BJ (cell line): ENCODE measurements around the gene PDS5B. TPM values are rescaled to one million over a fixed set of nuclear protein-coding genes. Genes with fewer than 3 reads are reported as not detected.
A peak's percentile ranks its signal among the peaks of the same experiment; 100 is the strongest.

Experiments
- CTCF ChIA-PET: fragments of 350-600 bp; formaldehyde crosslinking; extraction: SDS; loops from one replicate; lab custom pipeline; 2021; ENCODE audit warnings: antibody characterized with exemption, inconsistent platforms; lab: Yijun Ruan, JAX
- POLR2A ChIA-PET: fragments of 300-600 bp; sonication (Branson Sonifier 250); formaldehyde crosslinking; extraction: SDS; loops from one replicate; lab custom pipeline; 2021; ENCODE audit warnings: antibody characterized with exemption; lab: Charles Lee
- DNase-seq: peaks from one replicate; pipeline ENCODE4 v3.0.0-alpha.2; 2011; ENCODE audit warnings: low read depth
- H3K27me3 ChIP-seq: 2 replicates; pipeline ENCODE4 v1.6.0; 2011; ENCODE audit warnings: low read length; ENCODE audit not compliant: control insufficient read depth, insufficient read depth
- H3K36me3 ChIP-seq: 2 replicates; pipeline ENCODE4 v1.5.1; 2011; ENCODE audit warnings: low read length; ENCODE audit not compliant: control insufficient read depth, insufficient read depth
- H3K4me3 ChIP-seq: 2 replicates; pipeline ENCODE4 v1.5.1; 2011; ENCODE audit warnings: low read depth, mild to moderate bottlenecking, control low read depth, low read length
- CTCF ChIP-seq: IDR thresholded peaks from 2 replicates; pipeline ENCODE4 v1.5.1; 2011; ENCODE audit warnings: low read depth, mild to moderate bottlenecking, control low read depth, inconsistent platforms, low read length, moderate library complexity; ENCODE audit not compliant: insufficient read depth
- polyA plus RNA-seq: library from polyadenylated mRNA; depleted of rRNA; stranded (reverse); fragments of >200 nt; gene quantifications from 2 replicates; pipeline ENCODE4 v1.2.3, GENCODE V29; 2011

PDS5B gene
- polyA plus RNA-seq, 1 experiment = 3.9 TPM

GRCh38 chr13:32804673-32805230, 218.5 kb downstream of the PDS5B start:
- TF ChIP-seq CTCF = no peak
- POLR2A ChIA-PET = no interaction called here
- CTCF ChIA-PET = no interaction called here
- Histone ChIP-seq H3K27me3 (no peaks in the 10 kb centered on the region; the same call in 1 of the 2 replicates), H3K4me3 (no peak overlapping the region), H3K36me3 (no peaks in the 10 kb centered on the region)
- no peak for DNase-seq

GRCh38 chr13:32811297-32811800, 225.1 kb downstream of the PDS5B start:
- TF ChIP-seq CTCF = no peak
- Histone ChIP-seq H3K27me3 (peaks cover 1% of the 10 kb centered on the region; the same call in 1 of the 2 replicates), H3K36me3 (no peaks in the 10 kb centered on the region), H3K4me3 (no peak overlapping the region)
- DNase-seq = peak; percentile 30
- ChIA-PET CTCF (no interaction called here), POLR2A (no interaction called here)

- no peak overlapping the region for H3K4me3 ChIP-seq
- TF ChIP-seq CTCF = no peak
- CTCF ChIA-PET = interaction anchor here (0.5 kb wide), 1 partner anchor 152 kb away, joined by 3 read pairs; no protein-coding TSS in a partner anchor
- H3K36me3 ChIP-seq = no peaks in the 10 kb centered on the region
- no peak for DNase-seq
- H3K27me3 ChIP-seq = no peaks in the 10 kb centered on the region
- POLR2A ChIA-PET = interaction anchor here (0.5 kb wide), 1 partner anchor 144 kb away, joined by 4 read pairs; no protein-coding TSS in a partner anchor
Measured at GRCh38 chr13:32821149-32821688, 235.0 kb downstream of the PDS5B start.

- ChIA-PET POLR2A (no interaction called here), CTCF (no interaction called here)
- Histone ChIP-seq H3K27me3 (no peaks in the 10 kb centered on the region), H3K4me3 (no peak overlapping the region), H3K36me3 (no peaks in the 10 kb centered on the region)
- no peak for DNase-seq
- no peak for TF ChIP-seq CTCF
Measured at GRCh38 chr13:32822771-32823170, 236.5 kb downstream of the PDS5B start.

- TF ChIP-seq CTCF = no peak
- Histone ChIP-seq H3K4me3 (no peak overlapping the region), H3K27me3 (no peaks in the 10 kb centered on the region), H3K36me3 (no peaks in the 10 kb centered on the region)
- POLR2A ChIA-PET = no interaction called here
- CTCF ChIA-PET = no interaction called here
- no peak for DNase-seq
Measured at GRCh38 chr13:32823597-32823996, 237.3 kb downstream of the PDS5B start.
